ENCODE data around the gene AUTS2. TPM values are rescaled to one million over a fixed set of nuclear protein-coding genes. Genes with fewer than 3 reads are reported as not detected.

AUTS2 gene
- polyA plus RNA-seq, 1 experiment = 0.54 TPM

GRCh38 chr7:70470746-70471145 is 872.5 kb downstream of the AUTS2 start:
- Histone ChIP-seq H3K27me3 (ENCODE audit: control insufficient read depth, insufficient read depth, low read length) (no peaks in the 10 kb centered on the region), H3K4me3 (ENCODE audit: low read depth, low read length) (no peak overlapping the region), H3K36me3 (ENCODE audit: control insufficient read depth, insufficient read depth, low read length) (no peaks in the 10 kb centered on the region)
- no peak for TF ChIP-seq CTCF (IDR thresholded peaks at IDR 0.05; ENCODE audit: insufficient read depth, low read depth, low read length)
- no peak for DNase-seq (ENCODE audit: low read depth)
- ChIA-PET CTCF (no interaction called here), POLR2A (no interaction called here)

GRCh38 chr7:70472601-70473237 is 874.4 kb downstream of the AUTS2 start:
- Histone ChIP-seq H3K4me3 (ENCODE audit: low read depth, low read length) (no peak overlapping the region), H3K27me3 (ENCODE audit: control insufficient read depth, insufficient read depth, low read length) (no peaks in the 10 kb centered on the region), H3K36me3 (ENCODE audit: control insufficient read depth, insufficient read depth, low read length) (no peaks in the 10 kb centered on the region)
- no peak for TF ChIP-seq CTCF (IDR thresholded peaks at IDR 0.05; ENCODE audit: insufficient read depth, low read depth, low read length)
- DNase-seq (ENCODE audit: low read depth) = no peak
- ChIA-PET POLR2A (no interaction called here), CTCF (no interaction called here)

- no peak for TF ChIP-seq CTCF (IDR thresholded peaks at IDR 0.05; ENCODE audit: insufficient read depth, low read depth, low read length)
- ChIA-PET CTCF (no interaction called here), POLR2A (no interaction called here)
Measured at GRCh38 chr7:70474639-70475234, 876.5 kb downstream of the AUTS2 start.

GRCh38 chr7:70477036-70478010 is 879.0 kb downstream of the AUTS2 start:
- no peak for DNase-seq (ENCODE audit: low read depth)
- H3K27me3 ChIP-seq (ENCODE audit: control insufficient read depth, insufficient read depth, low read length) = no peaks in the 10 kb centered on the region
- ChIA-PET CTCF (interaction anchor here (0.8 kb wide), 1 partner anchor 288 kb away, joined by 3 read pairs; no protein-coding TSS in a partner anchor), POLR2A (no interaction called here)
- H3K4me3 ChIP-seq (ENCODE audit: low read depth, low read length) = no peak overlapping the region
- no peaks in the 10 kb centered on the region for H3K36me3 ChIP-seq (ENCODE audit: control insufficient read depth, insufficient read depth, low read length)
- no peak for TF ChIP-seq CTCF (IDR thresholded peaks at IDR 0.05; ENCODE audit: insufficient read depth, low read depth, low read length)

More at GRCh38 chr7:70474639-70475234, 876.5 kb downstream of the AUTS2 start:
- DNase-seq (ENCODE audit: low read depth) = no peak
- no peaks in the 10 kb centered on the region for H3K27me3 ChIP-seq (ENCODE audit: control insufficient read depth, insufficient read depth, low read length)
- no peaks in the 10 kb centered on the region for H3K36me3 ChIP-seq (ENCODE audit: control insufficient read depth, insufficient read depth, low read length)
- no peak overlapping the region for H3K4me3 ChIP-seq (ENCODE audit: low read depth, low read length)

Data from BJ (cell line).